NCI-H82 treated with DMSO at 0.1 percent for 48 hours (cell line): Measurements from ENCODE around the gene SERPINB3.
A peak's percentile ranks its signal among the peaks of the same experiment; 100 is the strongest.
"Not testable (repeated sequence)": the region's sequence is repeated elsewhere in the genome, so short reads cannot be mapped to it uniquely, and the experiment has no call there.

Source experiments
- DNase-seq: peaks from one replicate; lab custom pipeline; 2025; ENCODE audit not compliant: unreplicated experiment; lab: John Stamatoyannopoulos, UW

SERPINB3 gene

GRCh38 chr18:63648241-63648640 is 13.5 kb downstream of the SERPINB3 start:
- DNase-seq, result no peak

- no peak for DNase-seq
Observed at GRCh38 chr18:63646936-63647335, 14.8 kb downstream of the SERPINB3 start.

GRCh38 chr18:63644694-63645093 is 17.0 kb downstream of the SERPINB3 start:
- DNase-seq, result not testable (repeated sequence)

- DNase-seq, result not testable (repeated sequence)
Observed at GRCh38 chr18:63644142-63644541, 17.6 kb downstream of the SERPINB3 start, which contains the start of gene SERPINB4. Gene SERPINB4, minus strand, starts transcription at chr18:63644256. Its CDS starts 679 bp downstream, at chr18:63643577.

- not testable (repeated sequence) for DNase-seq
Observed at GRCh38 chr18:63642668-63643356, 18.9 kb downstream of the SERPINB3 start.

GRCh38 chr18:63641157-63641680 is 20.5 kb downstream of the SERPINB3 start:
- DNase-seq, result not testable (repeated sequence)

GRCh38 chr18:63637703-63638102 is 24.0 kb downstream of the SERPINB3 start:
- no peak for DNase-seq

GRCh38 chr18:63627819-63628218 is 33.9 kb downstream of the SERPINB3 start:
- DNase-seq, result no peak

- no peak for DNase-seq
Observed at GRCh38 chr18:63626431-63626830, 35.3 kb downstream of the SERPINB3 start.

GRCh38 chr18:63624863-63625262 is 36.8 kb downstream of the SERPINB3 start:
- no peak for DNase-seq

- peak; percentile 32 for DNase-seq
Observed at GRCh38 chr18:63619661-63620060, 42.0 kb downstream of the SERPINB3 start.

GRCh38 chr18:63617915-63618234 is 43.8 kb downstream of the SERPINB3 start:
- no peak for DNase-seq

GRCh38 chr18:63617049-63617914 is 44.4 kb downstream of the SERPINB3 start:
- peak; percentile 67 for DNase-seq

- DNase-seq, result no peak
Observed at GRCh38 chr18:63613420-63613819, 48.3 kb downstream of the SERPINB3 start.

GRCh38 chr18:63606526-63606925 is 55.2 kb downstream of the SERPINB3 start:
- no peak for DNase-seq
